ENCODE data around the gene MB21D2. TPM values are rescaled to one million over a fixed set of nuclear protein-coding genes. Genes with fewer than 3 reads are reported as not detected.

MB21D2 gene
- total RNA-seq, 4 donors from 2014 or later: 3.5 to 18.2 (median 5.2) TPM

DNA sequence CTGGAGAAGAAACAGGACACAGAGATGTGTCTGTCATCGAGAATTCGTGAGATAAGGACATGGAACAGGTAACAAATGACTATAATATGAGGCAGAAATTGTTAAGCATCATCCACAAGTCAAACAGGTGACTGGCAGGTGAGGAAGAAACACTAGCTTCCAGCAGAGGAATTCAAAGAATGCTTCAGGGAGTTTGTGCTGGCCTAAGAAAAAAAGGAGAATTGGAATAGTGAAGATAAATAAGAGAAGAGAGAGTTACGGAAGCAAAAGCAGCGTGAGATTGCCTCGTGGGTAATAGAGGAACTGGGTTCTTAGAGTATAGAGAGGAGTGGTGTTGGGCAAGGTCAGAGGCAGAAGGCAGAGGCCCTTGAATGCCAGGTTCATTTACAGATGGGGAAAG lies 167.5 kb downstream of the MB21D2 start:
- TF ChIP-seq, protein P1, sequence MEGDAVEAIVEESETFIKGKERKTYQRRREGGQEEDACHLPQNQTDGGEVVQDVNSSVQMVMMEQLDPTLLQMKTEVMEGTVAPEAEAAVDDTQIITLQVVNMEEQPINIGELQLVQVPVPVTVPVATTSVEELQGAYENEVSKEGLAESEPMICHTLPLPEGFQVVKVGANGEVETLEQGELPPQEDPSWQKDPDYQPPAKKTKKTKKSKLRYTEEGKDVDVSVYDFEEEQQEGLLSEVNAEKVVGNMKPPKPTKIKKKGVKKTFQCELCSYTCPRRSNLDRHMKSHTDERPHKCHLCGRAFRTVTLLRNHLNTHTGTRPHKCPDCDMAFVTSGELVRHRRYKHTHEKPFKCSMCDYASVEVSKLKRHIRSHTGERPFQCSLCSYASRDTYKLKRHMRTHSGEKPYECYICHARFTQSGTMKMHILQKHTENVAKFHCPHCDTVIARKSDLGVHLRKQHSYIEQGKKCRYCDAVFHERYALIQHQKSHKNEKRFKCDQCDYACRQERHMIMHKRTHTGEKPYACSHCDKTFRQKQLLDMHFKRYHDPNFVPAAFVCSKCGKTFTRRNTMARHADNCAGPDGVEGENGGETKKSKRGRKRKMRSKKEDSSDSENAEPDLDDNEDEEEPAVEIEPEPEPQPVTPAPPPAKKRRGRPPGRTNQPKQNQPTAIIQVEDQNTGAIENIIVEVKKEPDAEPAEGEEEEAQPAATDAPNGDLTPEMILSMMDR (IDR thresholded peaks at IDR 0.05): no peak
- DNase-seq (ENCODE audit: low spot score) (no peak), ATAC-seq (ENCODE audit: low FRiP score) (no peak)

DNA sequence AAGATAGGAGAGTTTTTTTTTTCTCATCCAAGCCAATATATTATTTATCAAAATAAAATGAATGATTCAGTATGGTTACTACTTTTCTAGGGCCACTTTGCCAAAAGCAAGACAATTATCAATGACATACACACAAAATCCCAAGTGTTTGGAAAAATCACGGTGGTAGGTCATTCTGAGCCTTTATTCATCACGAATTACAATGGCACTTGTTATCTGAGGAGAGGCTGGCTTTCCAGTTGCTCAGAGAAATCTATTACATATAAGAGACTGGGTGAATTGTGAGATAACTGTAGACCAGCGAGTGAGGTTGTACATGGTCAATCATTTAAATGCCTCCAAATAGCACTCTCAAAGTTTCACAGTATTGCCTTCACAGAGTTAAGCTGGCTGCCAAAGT lies 169.9 kb downstream of the MB21D2 start:
- DNase-seq (ENCODE audit: low spot score) (no peak), ATAC-seq (ENCODE audit: low FRiP score) (no peak)
- TF ChIP-seq, protein P1 (IDR thresholded peaks at IDR 0.05): no peak

DNA sequence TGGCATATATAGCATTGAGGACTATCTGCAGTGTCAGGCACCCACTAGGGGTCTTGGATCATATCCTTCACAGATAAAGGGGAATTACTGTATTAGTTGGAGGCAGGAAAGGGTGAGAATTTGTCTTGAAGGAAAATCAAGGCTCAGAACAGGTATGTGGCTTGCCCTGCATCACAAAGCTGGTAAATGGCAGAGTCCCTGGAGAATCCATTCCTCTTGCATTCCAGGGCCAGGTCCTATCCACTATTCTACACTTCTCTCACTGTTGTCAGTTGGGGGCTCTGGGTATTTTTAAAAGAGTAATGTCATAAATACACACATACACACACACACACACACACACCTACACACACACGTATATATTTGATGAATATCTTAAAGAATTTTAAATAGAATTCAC lies 170.5 kb downstream of the MB21D2 start:
- TF ChIP-seq, protein P1 (IDR thresholded peaks at IDR 0.05): no peak
- DNase-seq (ENCODE audit: low spot score): no peak
- no peak for ATAC-seq (ENCODE audit: low FRiP score)

Other genes starting within 250 kb of the MB21D2 start
- gene FGF12, start 190.3 kb downstream of the MB21D2 start, total RNA-seq: 1 to 10 TPM; 2.4 to 9.3 (median 2.9) TPM

All from omental fat pad (tissue), 4 donors.